ENCODE measurements around the gene OOSP3.

OOSP3 gene

DNA sequence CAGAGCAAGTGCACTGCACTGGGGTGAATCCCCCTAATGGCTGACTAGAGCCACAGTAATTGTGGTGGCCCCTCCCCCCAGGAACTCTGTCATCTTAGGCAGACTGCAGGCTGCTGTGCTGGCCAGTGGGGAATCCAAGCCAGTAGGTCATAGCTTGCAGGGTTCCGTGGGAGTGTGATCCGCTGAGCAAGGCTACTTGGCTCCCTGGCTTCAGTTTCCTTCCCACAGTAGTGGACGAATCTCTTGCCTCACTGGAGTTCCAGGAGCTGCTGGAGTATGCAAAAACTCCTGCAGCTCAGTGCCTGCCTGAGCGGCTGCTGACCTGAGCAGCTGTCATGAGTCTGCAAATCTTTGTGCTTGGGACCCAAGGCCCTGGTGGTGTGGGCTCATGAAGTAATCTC is 13.2 kb downstream of the OOSP3 start (continued):
- TF ChIP-seq GLIS3 (CRISPR knock-in tag; IDR thresholded peaks at IDR 0.05): no peak

DNA sequence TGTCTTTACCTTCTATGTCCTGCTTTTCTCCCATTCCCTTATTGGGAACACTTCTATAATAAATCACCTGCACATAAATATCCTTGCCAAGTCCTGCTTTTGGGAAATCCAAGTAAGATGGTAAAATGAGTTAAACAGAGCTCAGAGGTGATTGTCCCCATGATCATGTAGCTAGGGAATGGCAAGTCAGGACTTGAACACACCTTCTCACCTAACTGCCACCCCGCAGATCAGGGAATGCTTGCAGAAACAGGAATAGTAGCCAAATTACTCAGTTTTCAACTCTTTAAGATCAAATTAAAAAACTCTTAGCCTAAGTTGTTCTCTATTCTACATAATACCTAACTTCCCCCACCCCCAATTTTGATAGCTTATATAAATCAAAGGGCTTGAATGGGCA is 16.0 kb downstream of the OOSP3 start:
- no peak for ATAC-seq
- no peak for TF ChIP-seq GLIS3 (CRISPR knock-in tag; IDR thresholded peaks at IDR 0.05)

DNA sequence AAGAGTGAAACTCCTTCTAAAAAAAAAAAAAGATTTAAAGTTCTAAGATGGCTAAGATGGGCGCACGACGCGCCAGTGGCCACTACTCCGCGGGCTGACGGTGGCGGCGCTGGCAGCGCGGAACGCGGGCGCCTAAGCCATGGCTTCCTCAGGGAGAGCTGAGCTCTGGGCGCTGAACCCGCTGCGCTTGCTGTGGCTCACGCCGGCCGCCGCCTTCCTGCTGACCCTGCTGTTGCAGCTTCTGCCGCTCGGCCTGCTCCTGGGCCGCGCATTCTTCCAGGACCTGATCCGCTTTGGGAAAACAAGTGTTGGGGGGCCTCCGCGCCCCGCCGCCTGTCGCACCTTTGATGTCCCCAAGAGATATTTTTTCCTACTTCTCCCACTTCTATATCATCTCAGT is 19.5 kb downstream of the OOSP3 start:
- ATAC-seq: no peak
- TF ChIP-seq RARB (CRISPR knock-in tag; IDR thresholded peaks at IDR 0.05) (no peak), PPARA (CRISPR knock-in tag; IDR thresholded peaks at IDR 0.05; ENCODE audit: borderline replicate concordance) (no peak), OSR1 (CRISPR knock-in tag; IDR thresholded peaks at IDR 0.05) (no peak), TCF4 (CRISPR knock-in tag; IDR thresholded peaks at IDR 0.05; ENCODE audit: borderline replicate concordance) (no peak), BACH2 (CRISPR knock-in tag; IDR thresholded peaks at IDR 0.05; ENCODE audit: borderline replicate concordance) (no peak), ZFP3 (CRISPR knock-in tag; IDR thresholded peaks at IDR 0.05) (no peak), ISL1 (CRISPR knock-in tag; IDR thresholded peaks at IDR 0.05) (no peak), ZNF8 (CRISPR knock-in tag; IDR thresholded peaks at IDR 0.05) (no peak), ZNF70 (CRISPR knock-in tag; IDR thresholded peaks at IDR 0.05) (no peak), ESRRG (CRISPR knock-in tag; IDR thresholded peaks at IDR 0.05) (no peak), SNAI2 (CRISPR knock-in tag; IDR thresholded peaks at IDR 0.05) (no peak), ZFP30 (CRISPR knock-in tag; IDR thresholded peaks at IDR 0.05) (no peak), ARNTL (CRISPR knock-in tag; IDR thresholded peaks at IDR 0.05; ENCODE audit: borderline replicate concordance, low read depth) (no peak), ZNF565 (CRISPR knock-in tag; conservative IDR thresholded peaks at IDR 0.05; ENCODE audit: low read depth) (no peak), TOX (CRISPR knock-in tag; IDR thresholded peaks at IDR 0.05; ENCODE audit: borderline replicate concordance) (no peak)
- TF ChIP-seq, protein P1, sequence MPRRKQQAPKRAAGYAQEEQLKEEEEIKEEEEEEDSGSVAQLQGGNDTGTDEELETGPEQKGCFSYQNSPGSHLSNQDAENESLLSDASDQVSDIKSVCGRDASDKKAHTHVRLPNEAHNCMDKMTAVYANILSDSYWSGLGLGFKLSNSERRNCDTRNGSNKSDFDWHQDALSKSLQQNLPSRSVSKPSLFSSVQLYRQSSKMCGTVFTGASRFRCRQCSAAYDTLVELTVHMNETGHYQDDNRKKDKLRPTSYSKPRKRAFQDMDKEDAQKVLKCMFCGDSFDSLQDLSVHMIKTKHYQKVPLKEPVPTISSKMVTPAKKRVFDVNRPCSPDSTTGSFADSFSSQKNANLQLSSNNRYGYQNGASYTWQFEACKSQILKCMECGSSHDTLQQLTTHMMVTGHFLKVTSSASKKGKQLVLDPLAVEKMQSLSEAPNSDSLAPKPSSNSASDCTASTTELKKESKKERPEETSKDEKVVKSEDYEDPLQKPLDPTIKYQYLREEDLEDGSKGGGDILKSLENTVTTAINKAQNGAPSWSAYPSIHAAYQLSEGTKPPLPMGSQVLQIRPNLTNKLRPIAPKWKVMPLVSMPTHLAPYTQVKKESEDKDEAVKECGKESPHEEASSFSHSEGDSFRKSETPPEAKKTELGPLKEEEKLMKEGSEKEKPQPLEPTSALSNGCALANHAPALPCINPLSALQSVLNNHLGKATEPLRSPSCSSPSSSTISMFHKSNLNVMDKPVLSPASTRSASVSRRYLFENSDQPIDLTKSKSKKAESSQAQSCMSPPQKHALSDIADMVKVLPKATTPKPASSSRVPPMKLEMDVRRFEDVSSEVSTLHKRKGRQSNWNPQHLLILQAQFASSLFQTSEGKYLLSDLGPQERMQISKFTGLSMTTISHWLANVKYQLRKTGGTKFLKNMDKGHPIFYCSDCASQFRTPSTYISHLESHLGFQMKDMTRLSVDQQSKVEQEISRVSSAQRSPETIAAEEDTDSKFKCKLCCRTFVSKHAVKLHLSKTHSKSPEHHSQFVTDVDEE (CRISPR knock-in tag; IDR thresholded peaks at IDR 0.05): no peak
- TF ChIP-seq, protein P2, sequence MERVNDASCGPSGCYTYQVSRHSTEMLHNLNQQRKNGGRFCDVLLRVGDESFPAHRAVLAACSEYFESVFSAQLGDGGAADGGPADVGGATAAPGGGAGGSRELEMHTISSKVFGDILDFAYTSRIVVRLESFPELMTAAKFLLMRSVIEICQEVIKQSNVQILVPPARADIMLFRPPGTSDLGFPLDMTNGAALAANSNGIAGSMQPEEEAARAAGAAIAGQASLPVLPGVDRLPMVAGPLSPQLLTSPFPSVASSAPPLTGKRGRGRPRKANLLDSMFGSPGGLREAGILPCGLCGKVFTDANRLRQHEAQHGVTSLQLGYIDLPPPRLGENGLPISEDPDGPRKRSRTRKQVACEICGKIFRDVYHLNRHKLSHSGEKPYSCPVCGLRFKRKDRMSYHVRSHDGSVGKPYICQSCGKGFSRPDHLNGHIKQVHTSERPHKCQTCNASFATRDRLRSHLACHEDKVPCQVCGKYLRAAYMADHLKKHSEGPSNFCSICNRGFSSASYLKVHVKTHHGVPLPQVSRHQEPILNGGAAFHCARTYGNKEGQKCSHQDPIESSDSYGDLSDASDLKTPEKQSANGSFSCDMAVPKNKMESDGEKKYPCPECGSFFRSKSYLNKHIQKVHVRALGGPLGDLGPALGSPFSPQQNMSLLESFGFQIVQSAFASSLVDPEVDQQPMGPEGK (CRISPR knock-in tag; IDR thresholded peaks at IDR 0.05; ENCODE audit: borderline replicate concordance): no peak
- TF ChIP-seq, protein P3, sequence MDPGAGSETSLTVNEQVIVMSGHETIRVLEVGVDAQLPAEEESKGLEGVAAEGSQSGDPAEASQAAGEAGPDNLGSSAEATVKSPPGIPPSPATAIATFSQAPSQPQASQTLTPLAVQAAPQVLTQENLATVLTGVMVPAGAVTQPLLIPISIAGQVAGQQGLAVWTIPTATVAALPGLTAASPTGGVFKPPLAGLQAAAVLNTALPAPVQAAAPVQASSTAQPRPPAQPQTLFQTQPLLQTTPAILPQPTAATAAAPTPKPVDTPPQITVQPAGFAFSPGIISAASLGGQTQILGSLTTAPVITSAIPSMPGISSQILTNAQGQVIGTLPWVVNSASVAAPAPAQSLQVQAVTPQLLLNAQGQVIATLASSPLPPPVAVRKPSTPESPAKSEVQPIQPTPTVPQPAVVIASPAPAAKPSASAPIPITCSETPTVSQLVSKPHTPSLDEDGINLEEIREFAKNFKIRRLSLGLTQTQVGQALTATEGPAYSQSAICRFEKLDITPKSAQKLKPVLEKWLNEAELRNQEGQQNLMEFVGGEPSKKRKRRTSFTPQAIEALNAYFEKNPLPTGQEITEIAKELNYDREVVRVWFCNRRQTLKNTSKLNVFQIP (CRISPR knock-in tag; IDR thresholded peaks at IDR 0.05; ENCODE audit: borderline replicate concordance, low read depth): no peak
- TF ChIP-seq, protein P4, sequence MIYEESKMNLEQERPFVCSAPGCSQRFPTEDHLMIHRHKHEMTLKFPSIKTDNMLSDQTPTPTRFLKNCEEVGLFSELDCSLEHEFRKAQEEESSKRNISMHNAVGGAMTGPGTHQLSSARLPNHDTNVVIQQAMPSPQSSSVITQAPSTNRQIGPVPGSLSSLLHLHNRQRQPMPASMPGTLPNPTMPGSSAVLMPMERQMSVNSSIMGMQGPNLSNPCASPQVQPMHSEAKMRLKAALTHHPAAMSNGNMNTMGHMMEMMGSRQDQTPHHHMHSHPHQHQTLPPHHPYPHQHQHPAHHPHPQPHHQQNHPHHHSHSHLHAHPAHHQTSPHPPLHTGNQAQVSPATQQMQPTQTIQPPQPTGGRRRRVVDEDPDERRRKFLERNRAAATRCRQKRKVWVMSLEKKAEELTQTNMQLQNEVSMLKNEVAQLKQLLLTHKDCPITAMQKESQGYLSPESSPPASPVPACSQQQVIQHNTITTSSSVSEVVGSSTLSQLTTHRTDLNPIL (CRISPR knock-in tag; IDR thresholded peaks at IDR 0.05; ENCODE audit: low read depth): no peak
- TF ChIP-seq, protein P5, sequence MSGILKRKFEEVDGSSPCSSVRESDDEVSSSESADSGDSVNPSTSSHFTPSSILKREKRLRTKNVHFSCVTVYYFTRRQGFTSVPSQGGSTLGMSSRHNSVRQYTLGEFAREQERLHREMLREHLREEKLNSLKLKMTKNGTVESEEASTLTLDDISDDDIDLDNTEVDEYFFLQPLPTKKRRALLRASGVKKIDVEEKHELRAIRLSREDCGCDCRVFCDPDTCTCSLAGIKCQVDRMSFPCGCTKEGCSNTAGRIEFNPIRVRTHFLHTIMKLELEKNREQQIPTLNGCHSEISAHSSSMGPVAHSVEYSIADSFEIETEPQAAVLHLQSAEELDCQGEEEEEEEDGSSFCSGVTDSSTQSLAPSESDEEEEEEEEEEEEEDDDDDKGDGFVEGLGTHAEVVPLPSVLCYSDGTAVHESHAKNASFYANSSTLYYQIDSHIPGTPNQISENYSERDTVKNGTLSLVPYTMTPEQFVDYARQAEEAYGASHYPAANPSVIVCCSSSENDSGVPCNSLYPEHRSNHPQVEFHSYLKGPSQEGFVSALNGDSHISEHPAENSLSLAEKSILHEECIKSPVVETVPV (CRISPR knock-in tag; IDR thresholded peaks at IDR 0.05): no peak

DNA sequence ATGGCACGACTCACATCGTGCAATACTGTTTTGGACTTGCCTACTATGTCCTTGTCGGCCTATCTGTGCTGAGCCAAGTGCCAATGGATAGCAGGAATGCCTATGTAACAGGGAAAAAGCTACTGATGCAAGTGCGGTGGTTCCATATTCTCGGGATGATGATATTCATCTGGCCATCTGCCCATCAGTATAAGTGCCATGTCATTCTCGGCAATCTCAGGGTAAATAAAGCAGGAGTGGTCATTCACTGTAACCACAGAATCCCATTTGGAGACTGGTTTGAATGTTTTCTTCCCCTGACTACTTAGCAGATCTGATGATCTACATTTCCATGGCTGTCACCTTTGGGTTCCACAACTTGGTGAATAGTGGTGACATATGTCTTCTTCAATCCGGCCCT is 20.1 kb downstream of the OOSP3 start:
- ATAC-seq: no peak
- no peak for TF ChIP-seq ZFP30 (CRISPR knock-in tag; IDR thresholded peaks at IDR 0.05)
- TF ChIP-seq, protein P1 (CRISPR knock-in tag; IDR thresholded peaks at IDR 0.05): no peak
- no peak for TF ChIP-seq ZNF70 (CRISPR knock-in tag; IDR thresholded peaks at IDR 0.05)
- no peak for TF ChIP-seq ZNF8 (CRISPR knock-in tag; IDR thresholded peaks at IDR 0.05)
- no peak for TF ChIP-seq ZFP3 (CRISPR knock-in tag; IDR thresholded peaks at IDR 0.05)
- TF ChIP-seq CSDC2 (CRISPR knock-in tag; IDR thresholded peaks at IDR 0.05): no peak
